B cell (primary cell): ENCODE measurements around the gene RRP12. TPM values are rescaled to one million over a fixed set of nuclear protein-coding genes. Genes with fewer than 3 reads are reported as not detected.

ENCODE experiments used
- ATAC-seq: fragments of 200-7000 bp; cut with Tn5 transposase; one replicate; pipeline ENCODE4 v1.10.0; 2021; ENCODE audit warnings: low read depth, mild to moderate bottlenecking, moderate number of reproducible peaks, moderate library complexity
- CTCF ChIA-PET: fragments of 350-600 bp; sonication (Branson Sonifier 250); formaldehyde crosslinking; loops from one replicate; lab custom pipeline; 2021; ENCODE audit warnings: antibody characterized with exemption, inconsistent platforms; lab: Charles Lee
- POLR2A ChIA-PET: fragments of 350-600 bp; sonication (Branson Sonifier 250); formaldehyde crosslinking; loops from one replicate; lab custom pipeline; 2021; ENCODE audit warnings: antibody characterized with exemption; lab: Charles Lee
- DNase-seq: peaks from one replicate; pipeline ENCODE4 v3.0.0; 2013
- H2AFZ ChIP-seq: 2 replicates; pipeline ENCODE4 v1.6.1; 2012; ENCODE audit warnings: mild to moderate bottlenecking, low read depth, low read length; ENCODE audit not compliant: insufficient read depth, poor library complexity, severe bottlenecking
- H3K27ac ChIP-seq, 2 donors: 1 replicate in 1 of 2; 2 replicates in 1 of 2; pipeline ENCODE4 v1.5.1; 2012 to 2013; ENCODE audit warnings: low read length in 2 of 2, mild to moderate bottlenecking in 2 of 2, moderate library complexity in 1 of 2
- H3K27me3 ChIP-seq, 4 experiments: fragments of 200-600 bp in 1 of 4; sonication (generic) in 1 of 4; replicated peaks in 1 of 4; 1 replicate in 2 of 4; 2 replicates in 2 of 4; pipeline versions ENCODE4 v1.6.1 to v1.7.0; 2013 to 2016; ENCODE audit warnings: low read length in 3 of 4, mild to moderate bottlenecking in 2 of 4, mixed read lengths in 1 of 4, moderate library complexity in 1 of 4; ENCODE audit not compliant: insufficient read depth in 4 of 4, control insufficient read depth in 3 of 4; ENCODE audit errors: control extremely low read depth in 1 of 4
- H3K36me3 ChIP-seq, 2 experiments: replicated peaks in 1 of 2; 1 replicate in 1 of 2; 2 replicates in 1 of 2; pipeline versions ENCODE4 v1.6.1 to v1.7.1; 2013; ENCODE audit warnings: low read length in 1 of 2; ENCODE audit not compliant: insufficient read depth in 2 of 2, control insufficient read depth in 1 of 2; ENCODE audit errors: control extremely low read depth in 1 of 2, extremely low read depth in 1 of 2
- H3K4me1 ChIP-seq, 2 donors: fragments of 200-600 bp in 1 of 2; sonication (generic) in 1 of 2; 1 replicate in 1 of 2; 2 replicates in 1 of 2; pipeline versions ENCODE4 v1.5.1 to v1.6.1; 2013 to 2017; ENCODE audit warnings: low read length in 2 of 2; ENCODE audit not compliant: control insufficient read depth in 2 of 2, insufficient read depth in 2 of 2
- H3K4me2 ChIP-seq: replicated peaks from 2 replicates; pipeline ENCODE3; 2012; ENCODE audit warnings: mild to moderate bottlenecking, low read depth, low read length; ENCODE audit not compliant: poor library complexity, severe bottlenecking
- H3K4me3 ChIP-seq, 5 experiments: fragments of 200-600 bp in 1 of 5; sonication (generic) in 1 of 5; 1 replicate in 3 of 5; 2 replicates in 2 of 5; pipeline versions ENCODE4 v1.5.1 to v1.7.0; 2011 to 2016; ENCODE audit warnings: low read length in 4 of 5, mild to moderate bottlenecking in 4 of 5, low read depth in 2 of 5, control low read depth in 1 of 5, moderate library complexity in 1 of 5; ENCODE audit not compliant: insufficient read depth in 1 of 5; ENCODE audit errors: control extremely low read depth in 1 of 5, extremely low read depth in 1 of 5
- H3K79me2 ChIP-seq: fragments of 200-600 bp; sonication (generic); one replicate; pipeline ENCODE4 v1.6.0; 2016; ENCODE audit warnings: low read length; ENCODE audit not compliant: control insufficient read depth, insufficient read depth
- H3K9ac ChIP-seq: fragments of 200-600 bp; sonication (generic); 2 replicates; pipeline ENCODE4 v1.6.1; 2017; ENCODE audit warnings: mild to moderate bottlenecking, low read length, moderate library complexity
- H3K9me3 ChIP-seq, 3 donors: one replicate each; pipeline versions ENCODE4 v1.6.1 to v1.7.1; 2013; ENCODE audit warnings: low read length in 2 of 3; ENCODE audit not compliant: control insufficient read depth in 2 of 3, insufficient read depth in 1 of 3; ENCODE audit errors: control extremely low read depth in 1 of 3
- H4K20me1 ChIP-seq: 2 replicates; pipeline ENCODE4 v1.6.0; 2012; ENCODE audit warnings: mild to moderate bottlenecking, low read length; ENCODE audit not compliant: insufficient read depth, control insufficient read depth, poor library complexity, severe bottlenecking
- H3K27ac Mint-ChIP-seq: one replicate; pipeline ENCODE4 v1.8.0; 2021; ENCODE audit warnings: mixed read lengths
- H3K27me3 Mint-ChIP-seq: one replicate; pipeline ENCODE4 v1.8.0; 2021; ENCODE audit warnings: mixed read lengths
- H3K4me1 Mint-ChIP-seq: one replicate; pipeline ENCODE4 v1.8.0; 2021; ENCODE audit warnings: mixed read lengths
- H3K4me3 Mint-ChIP-seq: one replicate; pipeline ENCODE4 v1.8.0; 2021; ENCODE audit warnings: mixed read lengths
- H3K9me3 Mint-ChIP-seq: one replicate; pipeline ENCODE4 v1.8.0; 2022; ENCODE audit warnings: mixed read lengths; ENCODE audit not compliant: insufficient read depth
- CTCF ChIP-seq: fragments of 200-600 bp; IDR thresholded peaks from one replicate; pipeline ENCODE4 v1.8.0; 2022; ENCODE audit warnings: antibody characterized with exemption, mild to moderate bottlenecking
- EZH2 ChIP-seq: IDR thresholded peaks from 2 replicates; pipeline ENCODE4 v1.6.1; 2012; ENCODE audit warnings: borderline replicate concordance, low read depth, mild to moderate bottlenecking, moderate library complexity, low read length; ENCODE audit not compliant: insufficient read depth, poor library complexity, severe bottlenecking
- WGBS: methylation state at CpG from one replicate; pipeline ENCODE4 v1.1.5; 2013; ENCODE audit warnings: missing lambda C conversion rate; ENCODE audit not compliant: insufficient coverage; 5-methylcytosine and 5-hydroxymethylcytosine counted together
- intact Hi-C: fragments of 100-400 bp; cut with micrococcal nuclease; formaldehyde crosslinking; loops from one replicate; pipeline ENCODE4 v1.10.0; 2022
- polyA plus RNA-seq: library from polyadenylated mRNA; depleted of rRNA; stranded (reverse); fragments of >200 nt; gene quantifications from 2 replicates; pipeline ENCODE4 v1.2.3, GENCODE V29; 2012
- total RNA-seq, 2 donors: library from RNA; stranded (reverse); fragments of 120-200 nt in 1 of 2; gene quantifications; 1 replicate in 1 of 2; 2 replicates in 1 of 2; pipeline versions ENCODE4 v1.2.3 to v1.2.4, GENCODE V29; 2013 to 2022

RRP12 gene
- total and polyA plus RNA-seq, 2 donors (not counting 1 experiment from before 2014, with no cell fraction given), result 19.3 to 35.7 TPM

GRCh38 chr10:97445357-97445721 lies 44.2 kb upstream of the RRP12 start:
- CTCF ChIA-PET, result interaction anchor here (0.8 to 2.8 kb wide), 2 partner anchors 40 to 109 kb away, joined by 3 to 5 read pairs; no protein-coding TSS in a partner anchor
- peak overlapping the region; percentile 99 for H3K4me3 Mint-ChIP-seq
- peak overlapping the region; percentile 97 for H3K27ac Mint-ChIP-seq
- H3K27ac ChIP-seq, result peak overlapping the region; percentile 34 to 67
- H3K9me3 ChIP-seq, result no peaks in the 10 kb centered on the region
- H3K36me3 ChIP-seq, result peaks cover 0 to 19% of the 10 kb centered on the region in 2 experiments
- 1% methylated on average over 7 of the region's 13 CpGs for WGBS
- ATAC-seq (no peak), DNase-seq (no peak)
- POLR2A ChIA-PET, result no interaction called here
- peak overlapping the region; percentile 86 for H3K4me2 ChIP-seq
- H3K27me3 ChIP-seq, result no peaks in the 10 kb centered on the region
- H2AFZ ChIP-seq, result peak overlapping the region; percentile 83
- no peak for TF ChIP-seq CTCF
- no peak for TF ChIP-seq EZH2
- peaks cover 41% of the 10 kb centered on the region for H3K4me1 Mint-ChIP-seq
- H3K4me3 ChIP-seq, result peak overlapping the region; percentile 67 to 92 (median 81)
- H3K9ac ChIP-seq, result peak overlapping the region; percentile 80
- H3K9me3 Mint-ChIP-seq, result no peaks in the 10 kb centered on the region
- peaks cover 5% of the 10 kb centered on the region for H4K20me1 ChIP-seq
- H3K27me3 Mint-ChIP-seq, result no peaks in the 10 kb centered on the region
- H3K79me2 ChIP-seq, result peaks cover 70% of the 10 kb centered on the region
- peaks cover 18 to 26% of the 10 kb centered on the region in 2 donors for H3K4me1 ChIP-seq
- intact Hi-C loops, result loop anchor here (2.0 to 5.0 kb wide), 2 partner anchors 108 to 187 kb away; partner anchors contain the start of gene MORN4

GRCh38 chr10:97444212-97444611 lies 43.1 kb upstream of the RRP12 start:
- ATAC-seq (no peak), DNase-seq (no peak)
- peak overlapping the region; percentile 99 for H3K4me3 Mint-ChIP-seq
- Histone ChIP-seq H3K9ac (no peak overlapping the region), H3K27ac (no peak overlapping the region), H3K9me3 (no peaks in the 10 kb centered on the region), H4K20me1 (no peaks in the 10 kb centered on the region), H3K4me3 (no peak overlapping the region), H3K4me1 (peaks cover 18 to 26% of the 10 kb centered on the region in 2 donors), H3K4me2 (no peak overlapping the region), H3K27me3 (no peaks in the 10 kb centered on the region), H3K36me3 (peaks cover 0 to 23% of the 10 kb centered on the region in 2 experiments), H3K79me2 (peaks cover 61% of the 10 kb centered on the region), H2AFZ (no peak overlapping the region)
- TF ChIP-seq EZH2 (no peak), CTCF (no peak)
- no peak overlapping the region for H3K27ac Mint-ChIP-seq
- peaks cover 39% of the 10 kb centered on the region for H3K4me1 Mint-ChIP-seq
- no peaks in the 10 kb centered on the region for H3K27me3 Mint-ChIP-seq
- intact Hi-C loops, result loop anchor here (2.0 kb wide), 1 partner anchor 189 kb away; the partner anchor contains the start of gene MORN4
- H3K9me3 Mint-ChIP-seq, result no peaks in the 10 kb centered on the region
- ChIA-PET CTCF (interaction anchor here (2.8 kb wide), 1 partner anchor 39 kb away, joined by 5 read pairs; no protein-coding TSS in a partner anchor), POLR2A (no interaction called here)
- 40% methylated on average over 1 of the region's 1 CpG for WGBS
